Peyer's patch (tissue), 4 donors: ENCODE results near the gene MOB3A. TPM values are rescaled to one million over a fixed set of nuclear protein-coding genes. Genes with fewer than 3 reads are reported as not detected.
A peak's percentile ranks its signal among the peaks of the same experiment; 100 is the strongest.

ENCODE experiments used
- DNase-seq, 3 donors: peaks; one replicate each; pipeline ENCODE4 v3.0.0-alpha.2; 2017 to 2019
- H3K27ac ChIP-seq, 4 donors: fragments of 200-600 bp; sonication (generic); one replicate each; pipeline ENCODE4 v1.5.1; 2016 to 2019
- H3K27me3 ChIP-seq, 2 donors: fragments of 200-600 bp; sonication (generic); one replicate each; pipeline ENCODE4 v1.5.1; 2019
- H3K36me3 ChIP-seq, 3 donors: fragments of 200-600 bp; sonication (generic); one replicate each; pipeline ENCODE4 v1.5.1; 2016 to 2019
- H3K4me1 ChIP-seq, 4 donors: fragments of 200-600 bp; sonication (generic); one replicate each; pipeline ENCODE4 v1.5.1; 2016 to 2019
- H3K4me3 ChIP-seq, 4 donors: fragments of 200-600 bp; sonication (generic); 1 replicate in 3 of 4; 2 replicates in 1 of 4; pipeline ENCODE4 v1.5.1; 2016 to 2019; ENCODE audit warnings: mild to moderate bottlenecking in 1 of 4
- H3K9me3 ChIP-seq, 4 donors: fragments of 200-600 bp; sonication (generic); one replicate each; pipeline ENCODE4 v1.5.1; 2016 to 2019; ENCODE audit warnings: mild to moderate bottlenecking in 1 of 4
- CTCF ChIP-seq, 6 experiments: fragments of 450-650 bp in 4 of 6; fragments of 200-600 bp in 2 of 6; sonication (generic) in 1 of 6; IDR thresholded peaks; one replicate each; pipeline ENCODE4 v1.5.1; 2017 to 2019; ENCODE audit warnings: antibody characterized with exemption in 6 of 6, mild to moderate bottlenecking in 3 of 6, moderate library complexity in 1 of 6
- POLR2A ChIP-seq, 2 donors: fragments of 450-650 bp; IDR thresholded peaks; one replicate each; pipeline ENCODE4 v1.5.1; 2017; ENCODE audit warnings: antibody characterized with exemption in 2 of 2, mild to moderate bottlenecking in 2 of 2, moderate library complexity in 2 of 2
- total RNA-seq, 4 donors: library from RNA; depleted of rRNA; stranded (reverse); fragments of >200 nt; gene quantifications; one replicate each; pipeline ENCODE4 v1.1.0, GENCODE V29; 2016

MOB3A gene
- total RNA-seq, 4 donors from 2014 or later = 32.6 to 55.3 (median 35.1) TPM

GRCh38 chr19:2084993-2085720 is 11.0 kb downstream of the MOB3A start:
- Histone ChIP-seq H3K4me1 (peaks cover 0 to 48% (median 45%) of the 10 kb centered on the region in 4 donors), H3K36me3 (peaks cover 0 to 32% (median 0%) of the 10 kb centered on the region in 3 donors), H3K4me3 (peak overlapping the region; percentile 36 to 54 (median 48)), H3K27ac (peak overlapping the region; percentile 43 to 99 (median 71)), H3K9me3 (no peaks in the 10 kb centered on the region), H3K27me3 (no peaks in the 10 kb centered on the region)
- TF ChIP-seq CTCF (IDR thresholded peaks at IDR 0.05) (no peak), POLR2A (IDR thresholded peaks at IDR 0.05) (no peak)
- peak; percentile 63 to 98 (median 97) for DNase-seq

GRCh38 chr19:2083174-2083854 is 12.8 kb downstream of the MOB3A start:
- DNase-seq = peak in 2 of 3 donors; percentile 85 to 86
- H3K36me3 ChIP-seq = peaks cover 0 to 51% (median 0%) of the 10 kb centered on the region in 3 donors
- peak overlapping the region; percentile 36 to 54 (median 48) for H3K4me3 ChIP-seq
- H3K9me3 ChIP-seq = no peaks in the 10 kb centered on the region
- H3K4me1 ChIP-seq = peaks cover 0 to 39% (median 32%) of the 10 kb centered on the region in 4 donors
- H3K27me3 ChIP-seq = no peaks in the 10 kb centered on the region
- TF ChIP-seq CTCF (IDR thresholded peaks at IDR 0.05) (no peak), POLR2A (IDR thresholded peaks at IDR 0.05) (no peak)
- peak overlapping the region; percentile 63 to 99 (median 78) for H3K27ac ChIP-seq

GRCh38 chr19:2081873-2082810 is 14.0 kb downstream of the MOB3A start:
- TF ChIP-seq POLR2A (IDR thresholded peaks at IDR 0.05) (no peak), CTCF (IDR thresholded peaks at IDR 0.05) (peak in 1 of 6 experiments; percentile 31)
- H3K9me3 ChIP-seq = no peaks in the 10 kb centered on the region
- H3K4me1 ChIP-seq = peaks cover 0 to 30% (median 22%) of the 10 kb centered on the region in 4 donors
- DNase-seq = peak in 2 of 3 donors; percentile 80 to 86
- H3K4me3 ChIP-seq = peak overlapping the region; percentile 17 to 54 (median 48)
- H3K36me3 ChIP-seq = peaks cover 0 to 63% (median 0%) of the 10 kb centered on the region in 3 donors
- H3K27me3 ChIP-seq = no peaks in the 10 kb centered on the region
- H3K27ac ChIP-seq = peak overlapping the region; percentile 63 to 99 (median 78)

GRCh38 chr19:2080336-2080988 is 15.7 kb downstream of the MOB3A start:
- peak overlapping the region; percentile 19 to 99 (median 71) for H3K27ac ChIP-seq
- peak overlapping the region in 1 of 4 donors; percentile 0 for H3K4me3 ChIP-seq
- no peaks in the 10 kb centered on the region for H3K27me3 ChIP-seq
- H3K4me1 ChIP-seq = peaks cover 0 to 28% (median 9%) of the 10 kb centered on the region in 4 donors
- no peak for DNase-seq
- peaks cover 0 to 79% (median 0%) of the 10 kb centered on the region in 3 donors for H3K36me3 ChIP-seq
- H3K9me3 ChIP-seq = no peaks in the 10 kb centered on the region
- TF ChIP-seq CTCF (IDR thresholded peaks at IDR 0.05) (no peak), POLR2A (IDR thresholded peaks at IDR 0.05) (no peak)
